HG02623 (cell line): Measurements from ENCODE around the gene ZFAND3.
"Not testable (repeated sequence)": the region's sequence is repeated elsewhere in the genome, so short reads cannot be mapped to it uniquely, and the experiment has no call there.

ENCODE experiments used
- ATAC-seq: cut with Tn5 transposase; IDR thresholded peaks from one replicate; pipeline ENCODE4 v1.9.1; 2021; ENCODE audit warnings: moderate library complexity; ENCODE audit not compliant: unreplicated experiment

ZFAND3 gene

DNA sequence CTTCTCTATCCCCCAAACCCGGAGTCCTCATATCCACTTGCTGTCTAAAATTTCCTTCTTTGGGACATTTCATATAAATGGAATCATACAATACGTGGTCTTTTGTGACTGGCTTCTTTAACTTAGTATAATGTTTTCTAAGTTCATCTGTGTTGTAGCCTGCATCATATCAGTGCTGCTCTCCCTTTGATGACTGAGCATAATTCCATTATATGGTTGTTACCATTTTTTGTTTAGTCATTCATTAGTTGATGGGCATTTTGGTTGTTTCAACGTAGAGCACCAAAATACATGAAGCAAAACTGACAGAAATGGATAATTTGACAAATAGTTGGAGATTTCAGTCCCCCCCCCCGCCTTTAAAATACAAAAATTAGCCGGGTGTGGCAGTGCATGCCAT is 71.5 kb downstream of the ZFAND3 start:
- no peak for ATAC-seq

DNA sequence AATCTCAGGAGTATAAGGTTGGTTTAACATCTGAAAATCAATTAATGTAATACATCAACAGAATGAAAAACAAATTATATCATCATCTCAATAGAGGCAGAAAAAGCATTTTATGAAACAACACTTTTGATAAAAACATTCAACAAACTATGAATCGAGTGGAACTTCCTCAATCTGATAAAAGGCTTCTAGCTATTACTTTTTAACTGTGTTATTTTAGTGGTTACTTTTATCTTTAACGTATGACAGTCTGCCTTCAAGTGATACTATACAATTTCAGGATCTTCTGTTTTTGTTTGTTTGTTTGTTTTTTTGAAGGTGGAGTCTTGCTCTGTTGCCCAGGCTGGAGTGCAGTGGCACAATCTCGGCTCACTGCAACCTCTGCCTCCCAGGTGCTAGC is 73.7 kb downstream of the ZFAND3 start:
- no peak for ATAC-seq

DNA sequence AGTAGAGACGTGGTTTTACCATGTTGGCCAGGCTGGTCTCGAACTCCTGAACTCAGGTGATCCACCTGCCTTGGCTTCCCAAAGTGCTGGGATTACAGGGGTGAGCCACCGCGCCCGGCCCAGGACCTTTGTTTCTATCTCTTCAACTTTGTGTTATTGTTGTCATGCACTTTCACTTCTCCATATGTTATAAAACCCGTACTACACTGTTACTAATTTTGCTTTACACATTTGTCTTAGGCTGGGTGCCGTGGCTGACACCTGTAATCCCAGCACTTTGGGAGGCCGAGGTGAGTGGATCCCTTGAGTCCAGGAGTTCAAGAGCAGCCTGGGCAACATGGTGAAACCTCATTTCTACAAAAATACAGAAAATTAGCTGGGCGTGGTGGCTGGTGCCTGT is 74.2 kb downstream of the ZFAND3 start:
- not testable (repeated sequence) for ATAC-seq

DNA sequence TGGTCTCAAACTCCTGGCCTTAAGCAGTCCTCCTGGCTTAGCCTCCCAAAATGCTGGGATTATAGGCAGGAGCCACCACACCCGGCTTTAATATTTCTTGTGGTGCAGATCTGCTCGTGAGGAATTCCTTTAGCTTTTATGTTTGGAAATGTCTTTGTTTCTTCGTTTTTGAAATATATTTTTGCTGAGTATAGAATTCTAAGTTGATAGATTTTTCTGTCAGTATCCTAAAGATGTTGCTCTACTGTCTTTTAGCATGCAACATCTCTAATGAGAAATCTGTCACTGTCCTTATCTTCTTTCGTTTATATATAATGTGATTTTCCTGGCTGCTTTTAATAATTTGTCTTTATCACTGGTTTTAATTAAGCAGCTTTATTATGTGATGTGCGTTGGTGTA is 75.1 kb downstream of the ZFAND3 start:
- no peak for ATAC-seq

DNA sequence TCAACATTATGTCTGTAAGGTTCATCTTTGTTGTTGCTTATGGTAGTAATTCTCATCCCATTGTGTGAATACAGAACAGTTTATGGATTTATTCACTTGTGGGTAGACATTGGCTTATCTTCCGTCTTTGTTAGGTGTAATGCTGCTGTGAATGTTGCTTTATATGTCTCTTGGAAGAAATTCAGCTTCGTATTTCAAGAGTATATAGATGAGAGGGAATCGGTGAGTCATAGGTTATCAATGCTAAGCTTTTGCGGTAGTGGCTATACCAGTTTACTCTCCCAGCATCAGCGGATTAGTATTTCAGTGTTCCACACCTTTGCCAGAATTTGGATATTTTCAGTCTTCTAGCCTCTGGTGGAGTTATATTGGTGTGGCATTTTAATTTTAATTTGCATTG is 77.8 kb downstream of the ZFAND3 start:
- no peak for ATAC-seq

DNA sequence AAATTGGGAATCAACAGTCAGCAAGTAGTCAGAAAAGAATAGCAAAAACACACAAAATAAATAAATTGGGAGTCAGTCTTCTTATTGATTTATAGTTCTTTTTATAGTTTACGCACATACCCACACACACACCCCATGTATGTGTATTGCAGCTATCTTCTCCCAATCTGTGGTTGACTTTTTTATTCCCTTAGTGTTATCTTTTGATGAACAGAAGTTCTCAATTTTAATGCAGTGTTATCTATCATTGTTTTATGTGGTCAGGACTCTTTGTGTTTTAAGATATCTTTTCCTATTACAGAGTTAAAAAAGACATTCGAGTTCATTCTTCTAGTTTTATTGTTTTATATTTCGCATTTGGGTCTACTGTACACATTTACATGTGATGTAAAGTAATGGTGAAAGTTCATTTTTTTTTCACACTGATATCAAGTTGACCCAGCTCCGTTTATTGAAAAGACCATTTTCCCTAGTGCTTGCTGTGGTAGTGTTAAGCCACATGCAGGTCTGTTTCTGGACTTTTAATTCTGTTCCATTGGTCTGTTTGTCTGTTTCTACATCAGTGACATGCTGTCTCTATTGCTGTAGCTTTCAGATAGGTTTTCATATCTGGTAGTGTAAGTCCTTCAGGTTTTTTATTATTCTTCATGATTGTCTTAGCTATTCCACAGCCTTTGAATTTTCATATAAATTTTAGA is 78.4 kb downstream of the ZFAND3 start:
- ATAC-seq = no peak

DNA sequence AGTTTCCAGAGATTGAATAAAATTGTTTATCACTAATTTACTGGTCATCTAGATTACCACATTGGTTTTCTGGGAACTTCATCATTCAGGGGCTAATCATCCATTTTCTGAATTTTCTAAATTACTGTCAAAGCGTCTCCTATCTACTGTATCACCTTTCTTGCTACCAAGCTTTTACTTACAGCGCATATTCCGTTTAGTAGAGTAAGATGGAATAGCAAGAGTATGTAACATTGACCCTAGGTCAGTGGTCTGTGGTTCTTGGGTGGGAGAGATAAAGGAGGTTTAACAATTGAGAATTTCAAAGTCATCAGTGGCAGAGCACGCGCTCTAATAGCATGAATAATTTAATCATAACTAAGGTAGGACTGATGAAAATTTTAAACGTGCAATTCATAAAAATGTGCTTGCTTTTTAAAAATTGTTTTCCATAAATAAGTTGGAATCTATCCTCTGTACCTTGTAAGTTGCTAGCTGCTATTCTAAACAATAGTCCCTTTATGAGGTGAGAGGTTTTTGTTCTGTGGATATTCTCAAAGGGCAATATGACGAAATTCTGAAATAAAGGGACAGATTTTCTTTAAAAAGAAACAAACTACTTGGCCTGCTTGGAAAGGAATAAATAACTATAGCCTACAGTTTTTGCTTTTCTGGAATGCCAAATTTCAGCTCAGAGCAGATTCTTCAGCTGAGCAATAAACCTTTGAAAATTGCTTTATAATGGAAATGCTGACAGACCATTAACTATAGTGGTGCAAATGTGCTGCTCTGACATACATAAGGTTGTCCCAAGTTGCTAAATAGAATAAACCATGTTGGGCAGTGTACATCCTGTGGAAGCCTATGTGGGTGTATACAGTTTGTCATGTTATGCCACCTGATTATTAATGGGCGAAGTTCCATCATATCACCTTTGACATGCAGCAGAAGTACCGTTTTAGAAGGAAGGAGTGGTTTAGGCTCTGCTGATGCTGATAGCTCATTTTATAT is 84.1 kb downstream of the ZFAND3 start:
- ATAC-seq = no peak

DNA sequence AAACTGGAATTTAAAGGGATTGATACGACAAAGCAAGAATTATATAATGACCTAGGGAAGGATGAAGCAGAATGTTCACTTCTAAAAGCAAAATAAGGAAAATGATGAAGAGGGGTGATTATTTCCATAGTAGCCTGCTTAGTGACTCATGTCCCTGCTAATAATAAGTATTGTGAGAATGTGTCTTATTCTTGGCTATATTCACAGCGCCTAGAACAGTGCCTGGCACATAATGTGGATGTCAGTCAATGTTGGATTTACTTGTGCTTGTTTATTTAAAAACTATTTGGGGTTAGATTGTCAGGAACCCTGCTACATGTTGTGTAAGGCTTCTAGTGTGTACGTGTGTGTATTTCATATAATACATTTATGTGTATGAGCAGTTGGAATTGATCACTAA is 85.1 kb downstream of the ZFAND3 start:
- no peak for ATAC-seq

DNA sequence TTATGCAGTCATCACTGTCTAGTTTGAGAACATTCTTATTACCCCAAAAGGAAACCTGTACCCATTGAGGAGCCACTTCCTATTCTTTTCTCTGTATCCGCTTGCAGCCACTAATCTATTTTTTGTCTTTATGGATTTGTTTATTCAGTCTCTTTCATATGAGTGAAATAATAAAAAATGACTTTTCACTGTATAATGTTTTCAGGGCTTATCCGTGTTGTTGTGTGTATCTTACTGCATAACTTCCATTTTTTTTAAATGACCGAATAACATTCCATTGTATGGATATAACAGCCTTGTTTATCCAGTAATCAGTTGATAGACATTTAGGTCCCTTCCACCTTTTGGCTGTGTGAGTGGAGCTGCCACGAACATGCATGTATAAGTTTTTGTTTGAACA is 86.6 kb downstream of the ZFAND3 start:
- ATAC-seq = no peak

DNA sequence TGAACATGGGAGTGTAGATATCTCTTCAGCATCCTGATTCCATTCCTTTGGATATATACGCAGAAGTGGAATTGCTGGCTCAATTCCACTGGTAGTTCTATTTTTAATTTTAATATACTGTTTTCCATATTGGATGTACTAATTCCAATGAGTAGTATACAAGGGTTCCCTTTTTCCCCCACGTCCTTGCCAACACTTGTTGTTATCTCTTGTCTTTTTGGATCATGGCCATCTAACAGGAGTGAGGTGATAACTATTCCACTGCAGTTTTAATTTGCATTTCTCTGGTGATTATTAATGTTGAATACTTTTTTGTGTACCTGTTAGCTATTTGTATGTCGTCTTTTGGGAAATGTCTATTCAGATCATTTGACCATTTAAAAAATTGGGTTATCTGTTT is 91.5 kb downstream of the ZFAND3 start:
- no peak for ATAC-seq

DNA sequence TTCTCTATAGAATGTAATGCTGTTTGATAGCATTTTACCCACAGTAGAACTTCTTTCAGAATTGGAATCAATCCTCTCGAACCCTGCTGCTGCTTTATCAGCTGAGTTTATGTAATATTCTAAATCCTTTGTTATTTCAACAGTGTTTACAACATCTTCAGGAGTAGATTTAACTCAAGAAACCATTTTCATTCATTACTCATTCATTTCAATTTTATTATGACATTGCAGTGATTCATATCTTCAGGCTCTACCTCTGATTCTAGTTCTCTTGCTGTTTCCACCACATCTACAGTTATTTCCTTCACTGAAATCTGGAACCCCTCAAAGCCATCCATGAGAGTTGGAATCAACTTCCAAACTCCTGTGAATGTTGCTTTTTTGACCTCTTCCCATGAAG is 93.7 kb downstream of the ZFAND3 start:
- ATAC-seq = no peak

DNA sequence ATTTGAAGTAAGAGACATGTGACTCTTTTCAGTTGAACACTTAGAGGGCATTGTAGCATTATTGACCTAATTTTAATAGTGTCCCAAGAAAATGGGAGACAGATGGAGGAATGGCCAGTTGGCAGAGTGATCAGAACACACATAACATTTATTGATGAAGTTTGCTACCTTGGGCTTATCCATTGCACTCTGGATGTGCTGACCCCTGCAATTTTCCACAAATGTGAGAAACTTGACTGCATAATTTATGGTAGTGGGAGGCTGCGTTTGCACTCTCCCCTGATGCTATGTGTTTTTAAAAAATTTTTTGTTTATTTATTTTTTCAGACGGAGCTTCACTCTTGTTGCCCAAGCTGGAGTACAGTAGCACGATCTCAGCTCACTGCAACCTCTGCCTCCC is 95.9 kb downstream of the ZFAND3 start:
- ATAC-seq = no peak

DNA sequence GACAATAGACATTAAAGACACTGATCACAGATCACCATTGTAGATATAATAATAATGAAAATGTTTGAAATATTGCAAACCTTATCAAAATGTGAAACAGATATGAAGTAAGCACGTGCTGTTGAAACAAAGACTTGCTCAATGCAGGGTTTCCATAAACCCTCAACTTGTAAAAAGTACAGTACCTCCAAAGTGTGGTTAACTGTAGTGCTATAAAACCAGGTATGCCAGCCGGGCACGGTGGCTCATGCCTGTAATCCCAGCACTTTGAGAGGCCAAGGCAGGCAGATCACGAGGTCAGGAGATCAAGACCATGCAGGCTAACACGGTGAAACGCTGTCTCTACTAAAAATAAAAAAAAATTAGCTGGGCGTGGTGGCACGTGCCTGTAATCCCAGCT is 96.6 kb downstream of the ZFAND3 start:
- no peak for ATAC-seq

DNA sequence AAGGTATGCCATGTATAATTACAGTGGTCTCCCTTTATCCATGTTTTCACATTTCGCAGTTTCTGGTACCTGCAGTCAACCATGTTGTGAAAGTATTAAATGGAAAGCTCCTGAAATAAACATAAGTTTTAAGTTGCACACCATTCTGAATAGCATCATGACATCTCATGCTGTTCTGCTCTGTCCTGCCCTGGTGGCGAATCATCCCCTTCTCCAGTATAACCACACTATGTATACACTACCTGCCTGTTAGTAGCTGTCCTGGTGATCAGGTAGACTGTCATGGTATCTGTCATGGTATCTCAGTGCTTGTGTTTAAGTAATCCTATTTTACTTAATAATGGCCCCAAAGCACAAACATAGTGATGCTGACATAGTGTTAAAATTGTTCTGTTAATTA is 97.1 kb downstream of the ZFAND3 start:
- ATAC-seq = no peak

DNA sequence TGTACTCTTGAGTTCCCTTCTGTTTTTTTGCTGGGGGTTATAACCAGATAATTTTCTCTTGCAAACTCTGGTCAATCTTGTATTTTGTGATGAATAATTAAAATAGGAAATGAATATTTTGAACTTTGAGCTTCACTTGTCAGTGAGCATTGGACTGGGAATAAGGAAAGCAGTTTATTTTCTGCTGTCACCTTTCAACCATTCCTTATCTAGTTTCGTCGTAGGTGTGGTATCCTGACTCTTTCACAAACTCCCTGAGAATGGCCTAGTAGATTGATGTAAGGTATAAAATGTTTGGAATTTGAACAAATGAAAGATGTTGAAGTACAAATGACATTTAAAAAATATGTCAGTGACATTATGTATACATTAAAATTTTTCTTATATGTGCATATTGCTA is 98.0 kb downstream of the ZFAND3 start:
- no peak for ATAC-seq

DNA sequence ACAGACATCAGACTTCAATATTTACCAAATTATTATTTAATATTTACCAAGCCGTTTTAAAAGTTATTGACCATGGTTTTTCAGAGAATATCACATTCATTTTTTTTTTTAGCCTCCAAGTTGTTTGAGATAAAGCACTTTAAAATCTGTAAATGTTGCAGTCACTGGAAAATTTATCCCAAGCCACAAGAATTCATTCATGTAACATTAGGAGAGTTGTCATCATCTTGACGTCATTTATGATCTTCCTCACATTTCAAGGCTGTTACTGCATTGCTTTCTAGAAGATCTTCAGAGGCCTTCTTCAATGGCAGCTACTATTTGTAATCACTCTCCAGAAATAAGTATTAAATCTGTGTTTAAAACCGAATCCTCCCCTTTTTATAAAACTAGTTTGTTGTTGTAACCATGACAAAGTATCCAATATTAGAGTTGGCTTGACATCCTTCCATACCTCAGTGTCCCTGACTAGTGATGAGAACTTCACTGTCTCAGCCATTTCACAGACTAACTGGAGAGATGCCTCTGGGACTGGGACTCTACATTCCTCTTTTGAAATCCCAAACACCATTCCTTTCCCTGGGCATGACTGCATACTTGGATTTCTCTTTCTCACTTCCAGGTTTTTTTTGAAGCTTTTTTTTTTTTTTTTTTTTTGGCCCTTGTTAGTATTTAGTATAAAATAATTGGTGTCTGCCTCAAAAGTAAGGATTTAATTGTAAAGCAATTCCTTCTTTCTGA is 100.1 kb downstream of the ZFAND3 start:
- ATAC-seq = no peak

DNA sequence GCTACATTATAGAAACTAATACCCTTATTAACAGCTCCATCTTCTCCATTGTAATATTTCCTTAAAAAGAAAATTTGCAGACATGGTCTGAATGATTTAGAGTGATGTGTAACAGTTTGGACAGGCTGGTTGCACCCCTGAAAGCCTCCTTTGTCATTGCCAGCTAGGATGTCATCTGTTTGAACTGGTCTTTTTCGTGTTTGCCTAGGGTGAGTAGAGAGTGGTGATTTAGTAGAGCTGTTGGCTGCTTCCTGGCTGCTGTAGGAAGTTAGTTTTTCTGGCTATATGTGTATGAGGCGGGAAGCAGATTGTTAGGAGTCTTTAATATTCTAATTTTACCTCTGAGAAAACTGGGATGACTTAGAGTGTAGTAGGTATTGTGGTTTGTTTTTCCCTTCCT is 101.1 kb downstream of the ZFAND3 start:
- no peak for ATAC-seq

DNA sequence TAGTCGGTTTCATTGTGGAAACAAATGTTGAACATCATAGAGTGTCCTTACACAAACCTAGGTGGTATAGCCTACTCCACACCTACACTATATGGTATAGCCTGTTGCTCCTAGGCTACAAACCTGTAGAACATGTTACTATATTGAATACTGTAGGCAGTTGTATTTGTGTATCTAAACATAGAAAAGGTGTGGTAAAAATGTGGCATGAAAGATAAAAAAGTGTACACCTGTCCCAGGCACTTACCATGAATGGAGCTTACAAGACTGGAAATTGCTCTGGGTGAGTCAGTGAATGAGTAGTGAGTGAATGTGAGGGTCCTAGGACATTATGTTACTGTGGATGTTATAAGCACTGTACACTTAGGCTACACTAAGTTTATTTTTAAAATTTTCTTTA is 103.0 kb downstream of the ZFAND3 start:
- no peak for ATAC-seq

DNA sequence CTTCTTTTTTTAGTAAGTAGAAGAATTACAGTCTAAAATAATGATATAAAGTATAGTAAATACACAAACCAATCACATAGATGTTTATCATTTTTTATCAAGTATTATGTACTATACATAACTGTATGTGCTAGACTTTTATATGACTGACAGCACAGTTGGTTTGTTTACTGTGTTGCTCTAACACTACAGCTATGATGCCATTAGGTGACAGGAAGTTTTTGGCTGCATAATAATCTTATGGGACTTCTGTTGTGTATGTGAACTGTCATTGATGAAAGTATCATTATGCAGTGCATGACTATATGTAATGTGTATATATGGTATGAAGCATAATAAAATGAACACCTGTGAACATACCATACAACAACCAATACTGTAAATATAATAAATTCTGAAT is 104.0 kb downstream of the ZFAND3 start:
- no peak for ATAC-seq

DNA sequence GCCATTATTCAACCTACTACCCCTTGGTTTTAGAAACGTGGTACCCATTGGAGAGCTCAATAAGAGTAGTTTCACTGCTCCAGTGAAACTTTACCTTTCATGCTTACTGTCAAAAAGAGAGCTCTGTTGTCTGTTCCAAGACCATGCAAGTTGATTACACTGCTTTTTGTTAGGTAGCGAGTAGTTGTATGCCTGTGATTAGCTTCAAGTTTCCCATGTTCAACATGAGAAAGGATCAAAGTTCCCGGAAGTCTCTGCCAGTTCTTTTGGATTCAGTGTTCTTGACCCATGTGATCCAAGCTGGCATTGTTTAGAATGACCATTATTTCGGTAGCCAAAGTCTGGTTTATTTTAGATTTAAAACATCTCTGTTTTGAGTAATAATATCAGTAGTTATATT is 107.1 kb downstream of the ZFAND3 start:
- ATAC-seq = no peak

DNA sequence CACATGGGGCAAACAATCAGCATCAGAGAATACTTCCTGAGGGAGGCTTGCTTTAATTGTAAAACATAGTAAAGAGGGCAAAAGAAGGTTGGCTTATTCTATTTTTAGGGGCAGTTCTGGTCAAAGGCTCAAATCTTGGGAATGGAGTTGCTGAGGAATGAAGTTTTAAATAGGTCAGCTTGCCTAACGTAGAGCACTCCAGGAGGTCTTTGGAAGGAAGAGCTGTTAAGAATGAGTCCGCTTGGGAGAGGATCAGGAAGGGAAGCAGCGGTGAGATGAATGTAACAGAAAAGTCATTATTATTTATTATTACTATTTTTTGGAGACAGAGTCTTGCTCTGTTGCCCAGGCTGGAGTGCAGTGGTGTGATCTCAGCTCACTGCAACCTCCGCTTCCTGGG is 108.7 kb downstream of the ZFAND3 start:
- no peak for ATAC-seq
